Posterior cingulate gyrus (tissue), 11 donors: ENCODE data around the gene CDCA7L.
A peak's percentile ranks its signal among the peaks of the same experiment; 100 is the strongest.
"Not testable (repeated sequence)": the region's sequence is repeated elsewhere in the genome, so short reads cannot be mapped to it uniquely, and the experiment has no call there.

Experiments
- DNase-seq, 10 donors: peaks; one replicate each; pipeline versions ENCODE4 v3.0.0 to v3.0.0-alpha.2; 2020 to 2021; ENCODE audit warnings: mixed read lengths in 3 of 10
- intact Hi-C: fragments of 100-400 bp; cut with DNase I; formaldehyde crosslinking; loops from one replicate; pipeline ENCODE4 v1.15.1; 2023

Gene CDCA7L

DNA sequence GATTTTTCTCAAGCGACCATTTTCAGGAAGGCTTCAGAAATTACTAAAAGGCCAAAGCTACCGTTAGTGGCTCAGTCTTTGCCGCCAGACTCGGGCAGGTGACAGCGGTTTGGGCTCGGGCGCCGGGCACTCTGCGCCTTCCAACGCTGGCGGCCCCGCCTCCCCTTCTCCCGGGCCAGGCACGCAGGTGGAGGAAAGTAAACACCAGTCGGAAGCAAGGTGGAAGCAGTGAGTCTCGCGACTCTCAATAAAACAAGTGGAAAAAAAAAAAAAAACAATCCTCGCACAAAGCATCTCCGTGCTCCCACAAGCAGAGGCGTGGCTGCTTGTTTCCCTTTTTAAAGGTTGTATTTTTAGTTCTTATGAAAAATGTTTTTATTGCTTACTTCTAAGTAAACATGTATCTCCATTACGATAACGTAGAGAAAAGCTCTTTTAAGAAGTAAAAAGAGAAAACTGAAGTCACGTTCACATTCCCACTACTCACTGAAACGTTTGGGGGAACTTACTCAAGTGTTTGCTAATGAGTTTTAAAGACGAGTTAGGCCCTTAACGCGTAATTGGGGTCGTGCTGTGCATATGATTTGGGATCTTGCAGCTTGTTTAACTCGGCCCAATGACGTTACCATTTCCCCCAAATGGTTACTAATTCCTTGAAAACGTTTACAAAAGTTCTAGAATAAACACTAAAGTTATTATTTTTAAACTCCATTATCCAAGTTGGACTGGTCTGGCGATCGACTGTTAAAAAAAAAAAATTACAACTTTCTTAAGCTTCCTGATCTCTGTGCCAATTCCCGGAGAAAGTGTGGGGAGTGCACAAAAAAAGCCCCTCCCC, 864 bp downstream of the CDCA7L start:
- intact Hi-C loops: loop anchor here (5.0 to 10.0 kb wide), 2 partner anchors 137 to 170 kb away; no protein-coding TSS in a partner anchor
- peak in 2 of 10 donors; percentile 36 to 66 for DNase-seq

DNA sequence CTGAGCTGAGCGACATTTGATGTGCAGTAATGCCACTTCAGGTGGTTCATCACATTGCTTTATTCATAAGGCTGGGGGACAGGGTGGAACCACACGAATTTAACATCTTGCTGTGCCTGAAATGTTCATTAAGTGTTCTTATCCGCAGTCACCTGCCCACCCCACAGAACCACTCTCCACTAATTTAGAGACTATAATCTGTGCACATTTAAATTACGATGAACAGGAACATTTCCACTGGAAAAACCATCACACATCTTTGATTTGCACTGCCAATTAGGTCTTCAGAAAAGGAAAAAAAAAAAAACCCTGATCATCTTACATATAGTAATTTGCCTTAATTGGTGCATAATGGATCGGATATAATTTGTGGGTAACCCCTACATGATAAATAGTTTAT, 2.3 kb downstream of the CDCA7L start:
- DNase-seq: no peak
- intact Hi-C loops: loop anchor here (10.0 kb wide), 1 partner anchor 169 kb away; no protein-coding TSS in a partner anchor

DNA sequence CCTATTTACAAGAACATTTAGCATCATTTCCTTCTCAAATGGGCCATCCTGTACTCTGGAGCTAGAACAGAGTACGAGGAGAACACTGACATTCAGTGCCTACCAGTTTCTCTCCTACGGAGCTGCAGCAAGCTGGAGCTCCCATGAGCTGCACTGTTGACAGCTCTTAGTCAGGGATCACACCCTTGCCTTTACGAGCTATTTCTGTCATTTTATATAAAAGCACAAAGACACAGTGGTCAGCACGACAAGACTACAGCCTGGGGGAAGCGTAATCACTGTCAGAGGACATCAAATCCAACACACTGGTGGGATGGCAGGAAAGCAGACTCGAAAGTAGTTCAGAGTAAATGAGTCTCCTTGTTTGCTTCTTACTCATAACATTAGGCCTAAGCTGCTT, 2.7 kb downstream of the CDCA7L start:
- DNase-seq: no peak
- intact Hi-C loops: loop anchor here (10.0 kb wide), 1 partner anchor 168 kb away; no protein-coding TSS in a partner anchor

GRCh38 chr7:21941611-21942141, 4.0 kb downstream of the CDCA7L start:
- intact Hi-C loops: loop anchor here (10.0 kb wide), 1 partner anchor 167 kb away; no protein-coding TSS in a partner anchor
- no peak for DNase-seq

GRCh38 chr7:21939858-21940372, 5.8 kb downstream of the CDCA7L start:
- DNase-seq: no peak
- intact Hi-C loops: loop anchor here (10.0 kb wide), 1 partner anchor 165 kb away; no protein-coding TSS in a partner anchor

- DNase-seq: no peak
- intact Hi-C loops: no loop called here
Measured at GRCh38 chr7:21939136-21939857, 6.4 kb downstream of the CDCA7L start.

DNA sequence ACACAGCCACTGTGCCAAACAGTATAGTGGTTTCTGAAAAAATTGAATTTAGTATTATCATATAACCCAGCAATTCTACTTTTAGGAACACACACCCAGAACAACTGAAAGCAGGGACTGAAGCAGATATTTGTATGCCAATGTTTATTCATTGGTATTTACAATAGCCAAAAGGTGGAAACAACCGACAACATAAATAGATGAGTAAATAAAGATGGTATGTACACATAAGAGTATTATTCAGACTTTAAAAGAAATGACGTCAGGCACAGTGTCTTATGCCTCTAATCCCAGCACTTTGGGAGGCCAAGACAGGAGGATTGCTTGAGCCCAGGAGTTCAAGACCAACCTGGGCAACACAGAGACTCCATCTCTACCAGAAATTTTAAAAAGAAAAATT, 7.2 kb downstream of the CDCA7L start:
- no peak for DNase-seq
- intact Hi-C loops: no loop called here

DNA sequence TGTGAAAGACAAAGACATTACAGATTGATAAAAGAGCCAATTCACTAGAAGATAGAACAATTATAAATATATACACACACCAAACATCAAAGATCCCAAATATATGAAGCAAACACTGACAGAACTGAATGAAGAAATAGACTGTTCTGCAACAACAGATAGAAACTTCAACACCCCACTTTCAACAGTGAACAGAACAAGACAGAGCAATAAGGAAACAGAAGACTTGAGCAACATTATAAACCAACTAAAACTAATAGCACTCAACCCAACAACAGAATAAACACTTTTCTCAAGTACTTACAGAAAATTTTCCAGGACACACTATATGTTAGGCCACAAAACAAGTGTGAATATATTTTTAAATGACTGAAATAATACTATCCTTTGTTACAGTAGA, 10.9 kb downstream of the CDCA7L start:
- intact Hi-C loops: no loop called here
- DNase-seq: no peak

DNA sequence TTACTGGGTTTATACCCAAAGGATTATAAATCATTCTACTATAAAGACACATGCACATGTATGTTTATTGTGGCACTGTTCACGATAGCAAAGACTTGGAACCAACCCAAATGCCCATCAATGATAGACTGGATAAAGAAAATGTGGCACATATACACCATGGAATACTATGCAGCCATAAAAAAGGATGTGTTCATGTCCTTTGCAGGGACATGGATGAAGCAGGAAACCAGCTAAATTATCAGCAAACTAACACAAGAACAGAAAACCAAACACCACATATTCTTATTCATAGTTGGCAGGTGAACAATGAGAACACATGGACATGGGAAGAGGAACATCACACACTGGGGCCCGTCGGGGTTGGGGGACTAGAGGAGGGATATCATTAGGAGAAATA, 12.4 kb downstream of the CDCA7L start:
- DNase-seq, intact Hi-C loops: not testable (repeated sequence)

DNA sequence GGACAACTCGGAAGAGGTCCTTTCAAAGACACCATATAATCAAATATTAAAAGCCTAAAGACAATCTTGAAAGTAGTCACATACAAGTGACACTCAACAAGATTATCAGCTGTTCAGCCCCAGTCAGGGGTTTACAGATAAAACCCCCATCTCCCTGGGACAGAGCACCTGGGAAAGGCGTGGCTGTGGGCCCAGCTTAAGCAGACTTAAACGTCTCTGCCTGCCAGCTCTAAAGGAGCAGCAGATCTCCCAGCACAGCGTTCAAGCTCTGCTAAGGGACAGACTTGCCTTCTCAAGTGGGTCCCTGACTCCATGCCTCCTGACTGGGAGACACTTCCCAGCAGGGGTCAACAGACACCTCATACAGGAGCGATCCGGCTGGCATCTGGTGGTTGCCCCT, 18.0 kb downstream of the CDCA7L start:
- intact Hi-C loops: no loop called here
- no peak for DNase-seq

DNA sequence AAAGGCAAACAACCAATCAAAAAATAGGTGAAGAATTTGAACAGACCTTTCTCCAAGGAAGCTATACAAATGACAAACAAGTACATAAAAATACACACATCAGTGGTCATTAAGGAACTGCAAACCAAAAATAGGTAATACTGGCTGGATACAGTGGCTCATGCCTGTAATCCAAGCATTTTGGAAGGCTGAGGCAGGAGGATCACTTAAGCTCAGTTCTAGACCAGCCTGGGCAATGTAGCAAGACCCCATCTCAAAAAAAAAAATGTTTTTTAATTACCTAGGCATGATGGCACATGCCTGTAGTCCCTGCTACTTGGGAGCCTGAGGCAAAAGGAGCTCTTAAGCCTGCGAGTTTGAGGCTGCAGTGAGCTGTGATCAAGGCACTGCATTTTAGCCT, 19.3 kb downstream of the CDCA7L start:
- DNase-seq: no peak
- intact Hi-C loops: no loop called here

DNA sequence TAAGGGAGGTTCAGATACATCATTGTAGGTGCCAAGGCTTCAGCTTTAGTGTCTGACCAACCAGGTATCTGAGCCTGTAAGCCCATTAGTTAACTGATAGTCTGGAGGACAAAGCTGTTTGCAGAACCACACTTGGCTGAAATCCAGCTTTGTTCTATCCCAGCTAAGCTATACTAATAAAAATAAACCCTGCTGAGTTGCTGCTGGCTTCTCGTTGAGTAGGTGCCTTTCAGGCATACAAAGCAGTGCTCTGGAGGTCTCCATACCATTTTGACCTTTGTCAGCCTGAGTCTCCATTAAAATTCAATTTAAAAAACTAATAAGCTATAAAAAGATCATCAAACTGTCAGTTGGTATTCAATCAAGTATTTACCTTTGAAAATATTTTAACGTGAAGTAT, 22.0 kb downstream of the CDCA7L start:
- DNase-seq: no peak

GRCh38 chr7:21922605-21923004, 23.1 kb downstream of the CDCA7L start:
- intact Hi-C loops: no loop called here

More for the DNA sequence above, 22.0 kb downstream of the CDCA7L start:
- intact Hi-C loops: no loop called here

GRCh38 chr7:21920936-21921335, 24.8 kb downstream of the CDCA7L start:
- intact Hi-C loops: no loop called here

More at GRCh38 chr7:21922605-21923004, 23.1 kb downstream of the CDCA7L start:
- no peak for DNase-seq

DNA sequence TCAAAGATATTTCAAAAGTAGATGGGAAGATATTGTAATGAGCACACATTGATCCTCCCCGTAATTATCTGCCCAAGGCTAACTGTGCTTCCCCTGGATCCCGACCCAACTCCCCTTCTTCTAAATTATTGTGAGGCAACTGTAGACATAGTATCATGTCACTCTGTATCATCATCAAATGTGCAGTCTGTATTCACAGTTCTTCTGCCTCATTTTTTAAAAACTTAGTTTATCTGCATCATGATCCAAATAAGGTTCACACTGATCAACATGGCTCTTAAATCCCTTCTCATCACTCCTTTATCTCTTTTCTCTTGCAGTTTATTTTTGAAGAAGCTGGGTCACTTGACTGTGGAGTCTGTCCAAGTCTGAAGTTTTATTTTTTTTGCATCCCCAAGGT, 27.5 kb downstream of the CDCA7L start:
- no peak for DNase-seq
- intact Hi-C loops: no loop called here

More at GRCh38 chr7:21920936-21921335, 24.8 kb downstream of the CDCA7L start:
- no peak for DNase-seq

GRCh38 chr7:21916629-21917028, 29.1 kb downstream of the CDCA7L start:
- intact Hi-C loops: no loop called here
- DNase-seq: no peak

DNA sequence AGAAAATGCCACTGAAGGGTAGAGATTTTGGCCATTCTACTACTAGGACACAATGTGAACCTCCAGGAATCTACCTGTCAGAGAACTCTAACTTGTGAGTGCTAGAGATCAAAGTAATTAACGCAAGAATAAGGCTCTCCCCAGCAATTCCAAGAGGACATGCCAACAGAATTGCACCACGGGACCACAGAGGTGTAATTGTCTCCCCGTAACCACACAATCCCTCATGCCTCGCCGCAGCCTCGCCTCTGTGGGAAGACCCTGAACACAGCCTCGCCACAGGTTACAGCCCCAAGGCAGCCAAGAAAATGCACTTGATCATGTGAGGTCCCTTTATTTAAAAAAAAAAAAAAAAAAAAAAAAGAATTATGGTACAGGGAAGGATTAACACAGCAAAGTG, 29.5 kb downstream of the CDCA7L start:
- intact Hi-C loops: no loop called here
- DNase-seq: no peak

GRCh38 chr7:21915140-21915539, 30.6 kb downstream of the CDCA7L start:
- intact Hi-C loops: no loop called here
- no peak for DNase-seq

DNA sequence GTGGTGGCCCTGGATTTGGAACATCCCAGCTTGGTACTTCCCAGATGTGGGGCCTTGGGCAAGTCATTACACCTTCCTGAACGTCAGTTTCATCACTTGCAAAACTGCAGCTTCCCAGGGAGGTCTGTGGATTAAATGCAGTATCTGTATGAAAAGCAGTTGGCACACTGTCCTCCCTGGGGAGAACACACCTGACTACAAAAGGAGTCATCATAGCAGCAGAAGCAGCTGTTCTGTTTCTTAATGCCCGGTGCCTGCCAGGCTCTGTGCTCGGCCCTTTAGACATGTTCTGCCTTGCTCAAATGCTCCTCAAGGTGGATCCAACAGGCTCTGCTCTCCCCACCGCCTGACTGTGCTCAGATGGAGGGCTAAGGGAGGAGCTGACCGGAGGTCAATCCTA, 31.0 kb downstream of the CDCA7L start:
- no peak for DNase-seq
- intact Hi-C loops: no loop called here

DNA sequence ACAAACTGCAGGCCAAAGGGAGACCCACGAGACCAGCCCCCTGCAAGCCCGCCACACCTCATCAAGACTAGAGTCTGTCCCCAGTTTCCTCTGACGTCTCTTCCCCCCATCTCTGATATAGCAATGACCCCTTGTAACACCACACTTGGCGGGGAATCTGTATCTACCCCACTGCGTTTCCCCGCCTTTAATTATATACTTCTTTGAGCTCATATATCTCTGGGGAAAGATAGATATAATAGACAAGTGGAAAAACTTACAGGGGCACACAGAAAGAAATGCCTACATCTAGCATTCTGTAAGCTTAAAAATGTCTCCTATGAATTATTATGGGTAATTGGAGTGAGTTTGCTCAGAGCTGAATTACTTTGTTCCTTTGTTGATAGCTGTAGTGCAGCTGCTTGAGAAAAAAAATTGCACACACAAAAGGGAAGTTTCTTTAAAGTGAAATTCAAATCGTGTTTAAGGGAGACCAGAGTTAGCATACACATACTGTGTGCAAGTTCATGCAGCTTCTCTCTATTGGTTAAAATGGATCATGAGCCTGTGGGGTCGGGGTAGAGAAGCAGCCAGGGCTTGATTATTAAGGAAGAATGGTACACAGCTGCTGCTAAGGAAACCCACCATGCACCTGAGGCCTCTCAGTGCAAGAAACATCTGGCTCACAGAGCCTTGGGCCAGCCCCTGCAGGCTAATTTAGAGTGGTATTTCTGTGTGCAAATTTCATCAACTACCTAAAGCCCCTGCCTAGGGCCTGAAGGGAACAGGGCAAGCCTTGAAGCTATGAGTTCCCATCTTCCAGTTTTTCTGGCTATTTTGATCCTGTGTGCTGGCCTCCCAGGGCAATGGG, 32.5 kb downstream of the CDCA7L start:
- intact Hi-C loops: no loop called here
- DNase-seq: no peak
